OCI-LY1 (cell line): ENCODE measurements around the gene SEPTIN10.

Experiments
- H2AFZ ChIP-seq: fragments of 200-600 bp; sonication (generic), shearing (Covaris generic); 2 replicates; pipeline ENCODE4 v1.6.0; 2014; ENCODE audit warnings: antibody characterized with exemption, mild to moderate bottlenecking, low read length
- H3F3A ChIP-seq: fragments of 200-600 bp; sonication (generic), shearing (Covaris generic); 2 replicates; pipeline ENCODE4 v1.6.0; 2014; ENCODE audit warnings: mild to moderate bottlenecking, antibody characterized with exemption, low read length, moderate library complexity; ENCODE audit not compliant: insufficient read depth
- H3K27ac ChIP-seq: fragments of 200-600 bp; sonication (generic); 2 replicates; pipeline ENCODE4 v1.5.1; 2014; ENCODE audit warnings: low read length, mixed run types, mild to moderate bottlenecking, low read depth; ENCODE audit not compliant: poor library complexity, severe bottlenecking
- H3K27me3 ChIP-seq: fragments of 200-600 bp; sonication (generic); 2 replicates; pipeline ENCODE4 v1.6.0; 2014; ENCODE audit warnings: antibody characterized with exemption, mild to moderate bottlenecking, low read length, moderate library complexity; ENCODE audit not compliant: insufficient read depth
- H3K36me3 ChIP-seq: fragments of 200-600 bp; sonication (generic); 2 replicates; pipeline ENCODE4 v1.6.1; 2014; ENCODE audit warnings: mild to moderate bottlenecking, antibody characterized with exemption, low read length, moderate library complexity, mixed read lengths; ENCODE audit not compliant: insufficient read depth
- H3K4me1 ChIP-seq: fragments of 200-600 bp; sonication (generic); 2 replicates; pipeline ENCODE4 v1.5.1; 2014; ENCODE audit warnings: mild to moderate bottlenecking, low read length, moderate library complexity; ENCODE audit not compliant: insufficient read depth, severe bottlenecking
- H3K4me2 ChIP-seq: fragments of 200-600 bp; sonication (generic), shearing (Covaris generic); 2 replicates; pipeline ENCODE4 v1.6.1; 2014; ENCODE audit warnings: low read length
- H3K4me3 ChIP-seq: fragments of 200-600 bp; sonication (generic); 2 replicates; pipeline ENCODE4 v1.5.1; 2014; ENCODE audit warnings: low read length, low read depth, mild to moderate bottlenecking, mixed read lengths; ENCODE audit not compliant: poor library complexity, severe bottlenecking
- H3K79me2 ChIP-seq: fragments of 200-600 bp; shearing (Covaris generic); 2 replicates; pipeline ENCODE4 v1.6.1; 2016; ENCODE audit warnings: mixed run types, low read length, mixed read lengths; ENCODE audit not compliant: insufficient read depth
- H3K9ac ChIP-seq: fragments of 200-600 bp; sonication (generic), shearing (Covaris generic); 2 replicates; pipeline ENCODE4 v1.6.1; 2014; ENCODE audit warnings: mild to moderate bottlenecking, low read length, mixed read lengths
- H3K9me2 ChIP-seq: fragments of 200-600 bp; sonication (generic), shearing (Covaris generic); 2 replicates; pipeline ENCODE4 v1.6.1; 2014; ENCODE audit warnings: low read depth, mild to moderate bottlenecking, low read length, mixed read lengths
- H3K9me3 ChIP-seq: fragments of 200-600 bp; shearing (Covaris generic); 2 replicates; pipeline ENCODE4 v1.6.1; 2014; ENCODE audit warnings: low read length, mixed read lengths
- H4K20me1 ChIP-seq: fragments of 200-600 bp; sonication (generic), shearing (Covaris generic); 2 replicates; pipeline ENCODE4 v1.6.0; 2016; ENCODE audit warnings: mild to moderate bottlenecking, low read length; ENCODE audit not compliant: insufficient read depth
- CTCF ChIP-seq: fragments of 200-600 bp; sonication (generic), shearing (Covaris generic); IDR thresholded peaks from 2 replicates; pipeline ENCODE4 v1.5.1; 2017; ENCODE audit warnings: mild to moderate bottlenecking, antibody characterized with exemption, low read length, moderate library complexity, mixed read lengths
- EZH2 ChIP-seq: fragments of 200-600 bp; sonication (generic), shearing (Covaris generic); IDR thresholded peaks from 2 replicates; pipeline ENCODE4 v1.8.0; 2017; ENCODE audit warnings: borderline replicate concordance, mixed run types, mild to moderate bottlenecking, antibody characterized with exemption, low read length, moderate library complexity, mixed read lengths

Gene SEPTIN10

GRCh38 chr2:109510136-109511028 lies 103.4 kb downstream of the SEPTIN10 start:
- Histone ChIP-seq H3F3A (no peaks in the 10 kb centered on the region), H3K27me3 (no peaks in the 10 kb centered on the region), H3K9me2 (no peaks in the 10 kb centered on the region), H3K9ac (no peak overlapping the region), H3K4me3 (no peak overlapping the region), H3K79me2 (no peaks in the 10 kb centered on the region), H3K4me2 (no peak overlapping the region), H3K36me3 (no peaks in the 10 kb centered on the region), H2AFZ (no peak overlapping the region), H3K4me1 (no peaks in the 10 kb centered on the region), H4K20me1 (no peaks in the 10 kb centered on the region), H3K27ac (no peak overlapping the region), H3K9me3 (no peaks in the 10 kb centered on the region)
- TF ChIP-seq CTCF (peak; percentile 81), EZH2 (no peak)

GRCh38 chr2:109508556-109508955 lies 105.2 kb downstream of the SEPTIN10 start:
- Histone ChIP-seq H3K9ac (no peak overlapping the region), H3K27me3 (no peaks in the 10 kb centered on the region), H3K9me2 (no peaks in the 10 kb centered on the region), H2AFZ (no peak overlapping the region), H3K4me3 (no peak overlapping the region), H3K9me3 (no peaks in the 10 kb centered on the region), H3F3A (no peaks in the 10 kb centered on the region), H3K36me3 (no peaks in the 10 kb centered on the region), H4K20me1 (no peaks in the 10 kb centered on the region), H3K4me1 (no peaks in the 10 kb centered on the region), H3K27ac (no peak overlapping the region), H3K79me2 (no peaks in the 10 kb centered on the region), H3K4me2 (no peak overlapping the region)
- no peak for TF ChIP-seq EZH2
- no peak for TF ChIP-seq CTCF

GRCh38 chr2:109507828-109508227 lies 105.9 kb downstream of the SEPTIN10 start:
- H3K9ac ChIP-seq, result no peak overlapping the region
- no peaks in the 10 kb centered on the region for H3K4me1 ChIP-seq
- H3K27me3 ChIP-seq, result no peaks in the 10 kb centered on the region
- H3K9me2 ChIP-seq, result no peaks in the 10 kb centered on the region
- no peaks in the 10 kb centered on the region for H4K20me1 ChIP-seq
- no peak overlapping the region for H3K27ac ChIP-seq
- no peaks in the 10 kb centered on the region for H3K9me3 ChIP-seq
- TF ChIP-seq EZH2 (no peak), CTCF (no peak)
- no peak overlapping the region for H3K4me3 ChIP-seq
- H3K36me3 ChIP-seq, result no peaks in the 10 kb centered on the region
- H2AFZ ChIP-seq, result no peak overlapping the region
- H3K4me2 ChIP-seq, result no peak overlapping the region
- H3F3A ChIP-seq, result no peaks in the 10 kb centered on the region
- no peaks in the 10 kb centered on the region for H3K79me2 ChIP-seq
